GM19395 (cell line): ENCODE results near the gene MAD1L1.

Experiments
- ATAC-seq: cut with Tn5 transposase; IDR thresholded peaks from one replicate; pipeline ENCODE4 v1.9.1; 2021; ENCODE audit warnings: mild to moderate bottlenecking, moderate library complexity; ENCODE audit not compliant: unreplicated experiment

The MAD1L1 gene

DNA sequence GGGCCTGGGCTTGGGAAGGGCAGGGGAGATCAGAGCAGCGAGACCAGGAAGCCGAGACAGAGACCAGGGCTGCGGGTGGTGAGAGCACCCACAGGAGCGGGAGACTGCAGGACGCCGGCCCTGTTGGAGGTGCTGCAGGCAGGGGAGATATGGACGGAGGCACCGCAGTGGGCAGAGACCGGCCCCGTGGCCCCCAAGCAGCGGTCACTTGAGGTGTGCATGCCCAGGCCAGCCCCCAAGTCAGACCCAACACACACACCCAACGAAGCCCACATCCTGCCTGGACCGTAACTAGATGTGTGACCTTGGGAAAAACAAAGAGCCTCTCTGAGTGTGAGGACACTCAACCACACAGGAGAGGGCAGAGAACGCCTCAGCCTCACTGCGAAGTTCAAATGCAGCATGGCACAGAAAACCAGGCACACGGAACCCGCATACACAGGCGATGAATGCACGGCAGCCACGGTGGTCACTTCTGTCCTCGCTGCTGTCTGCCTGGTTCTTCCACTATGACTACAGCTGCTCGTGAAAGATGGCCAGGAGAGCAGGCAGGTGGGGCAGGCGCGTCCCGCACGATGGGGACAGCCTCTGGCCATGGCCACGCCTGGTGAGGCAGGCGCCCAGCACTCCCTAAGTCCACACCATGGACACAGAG is 214.7 kb downstream of the MAD1L1 start:
- no peak for ATAC-seq

DNA sequence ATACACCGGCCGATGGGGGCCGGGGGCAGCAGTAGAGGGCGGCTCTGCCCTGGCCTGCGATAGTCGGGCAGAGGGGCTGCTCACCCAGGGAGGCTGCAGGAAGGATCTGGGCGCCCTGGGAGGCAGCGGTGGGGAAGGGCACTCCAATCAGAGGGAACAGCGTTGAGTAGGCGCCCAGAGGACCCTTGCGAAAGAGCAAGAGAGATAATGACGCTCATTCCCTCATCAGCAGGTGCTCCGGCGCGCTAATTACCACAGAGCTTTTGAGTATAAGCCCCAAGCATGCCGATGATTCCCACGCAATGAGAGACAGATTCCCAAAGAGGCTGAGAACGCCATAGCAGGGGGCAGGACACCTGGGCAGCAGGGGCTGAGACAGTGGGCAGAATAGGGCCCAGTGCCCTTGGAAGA is 215.3 kb downstream of the MAD1L1 start:
- no peak for ATAC-seq

DNA sequence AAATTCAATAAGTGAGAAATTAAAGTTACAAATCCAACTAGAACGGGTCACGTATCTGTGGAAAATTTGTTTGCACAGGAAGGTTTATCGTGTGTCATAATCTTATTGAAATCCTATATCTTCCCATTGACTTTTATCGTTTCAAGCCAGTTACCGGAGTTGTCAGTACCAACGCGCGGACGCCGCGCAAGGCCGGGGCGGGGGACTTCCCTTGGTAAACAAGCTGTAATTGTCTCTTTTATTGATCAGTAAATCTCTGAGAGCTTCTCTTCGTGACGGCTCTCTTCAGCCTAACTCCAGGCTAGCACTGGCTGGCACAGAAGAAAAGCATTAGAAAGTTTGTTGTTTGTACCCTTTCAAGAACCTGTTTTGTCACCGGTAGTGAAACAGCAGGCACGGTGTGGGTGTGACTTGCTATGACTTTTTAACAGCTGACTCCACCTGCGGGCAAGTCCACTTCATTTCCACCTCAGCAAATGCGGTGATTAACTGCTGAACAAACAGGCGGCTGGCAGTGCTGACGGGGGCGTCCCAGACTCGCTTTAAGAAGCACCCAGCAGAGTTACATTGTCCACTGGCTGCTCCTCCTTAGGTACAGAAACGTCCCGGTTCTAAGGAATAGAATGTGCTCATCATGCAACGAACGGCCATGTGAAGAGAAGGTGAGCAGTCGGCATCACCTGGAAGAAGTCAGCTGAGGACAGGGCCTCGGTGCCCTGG is 215.8 kb downstream of the MAD1L1 start:
- ATAC-seq: no peak

DNA sequence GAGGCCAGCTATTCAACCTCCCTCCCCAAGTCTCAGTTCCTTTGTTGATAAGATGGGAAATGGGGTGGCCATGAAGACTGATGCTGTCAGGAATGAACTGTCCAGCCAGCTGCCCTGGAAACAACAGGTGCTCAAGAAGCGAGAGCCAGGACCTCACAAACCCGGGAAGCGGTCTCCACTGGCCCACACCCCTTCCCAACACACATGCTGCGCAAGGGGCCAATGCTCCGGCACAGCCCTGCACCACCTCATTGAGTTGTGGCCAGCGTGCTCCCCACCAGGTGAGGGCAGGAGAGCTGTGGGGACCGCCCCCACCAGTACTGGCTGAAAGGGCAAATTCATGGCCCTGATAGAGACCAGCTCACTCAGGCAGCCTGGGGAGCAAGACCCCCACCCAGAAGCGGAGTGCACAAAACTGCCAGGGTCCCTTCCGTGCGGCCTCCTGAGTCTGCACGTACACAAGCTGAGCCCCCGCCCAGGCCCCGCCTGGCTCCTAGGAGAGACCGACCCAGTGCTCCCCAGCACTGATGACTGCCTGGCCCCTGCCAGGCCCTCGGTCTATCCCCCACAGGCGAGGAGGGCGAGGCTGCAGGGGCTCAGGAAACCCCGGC is 216.6 kb downstream of the MAD1L1 start:
- no peak for ATAC-seq

DNA sequence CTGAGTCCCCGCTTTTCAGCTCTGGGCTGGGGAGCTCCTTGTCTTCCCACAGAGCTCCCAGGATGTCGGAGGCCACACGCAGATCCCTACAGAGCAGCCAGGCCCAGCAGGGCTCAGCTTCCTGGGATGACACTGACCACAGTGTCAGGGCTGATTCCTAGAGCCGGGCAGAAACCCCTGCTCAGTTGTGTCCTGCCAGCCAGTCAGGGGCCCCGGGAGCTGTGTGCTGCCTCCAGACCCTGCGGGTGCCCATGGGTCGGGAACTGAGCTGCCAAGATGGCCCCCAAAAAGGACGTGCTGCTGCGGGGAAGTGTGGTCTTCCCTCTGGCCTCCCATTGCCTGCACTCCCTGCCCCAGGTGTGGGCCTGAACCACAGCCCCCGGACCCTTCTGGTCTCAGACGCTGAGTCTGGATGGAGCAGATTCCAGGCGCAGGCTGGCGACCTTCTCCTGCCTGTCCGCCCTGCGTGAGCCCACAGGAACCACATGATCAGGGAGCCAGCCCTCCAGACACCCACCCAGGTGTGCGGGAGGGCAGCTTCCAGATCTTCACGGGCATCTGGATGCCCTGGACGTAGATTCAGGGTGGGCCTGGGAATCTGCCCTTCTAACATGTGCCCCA is 217.4 kb downstream of the MAD1L1 start:
- no peak for ATAC-seq

DNA sequence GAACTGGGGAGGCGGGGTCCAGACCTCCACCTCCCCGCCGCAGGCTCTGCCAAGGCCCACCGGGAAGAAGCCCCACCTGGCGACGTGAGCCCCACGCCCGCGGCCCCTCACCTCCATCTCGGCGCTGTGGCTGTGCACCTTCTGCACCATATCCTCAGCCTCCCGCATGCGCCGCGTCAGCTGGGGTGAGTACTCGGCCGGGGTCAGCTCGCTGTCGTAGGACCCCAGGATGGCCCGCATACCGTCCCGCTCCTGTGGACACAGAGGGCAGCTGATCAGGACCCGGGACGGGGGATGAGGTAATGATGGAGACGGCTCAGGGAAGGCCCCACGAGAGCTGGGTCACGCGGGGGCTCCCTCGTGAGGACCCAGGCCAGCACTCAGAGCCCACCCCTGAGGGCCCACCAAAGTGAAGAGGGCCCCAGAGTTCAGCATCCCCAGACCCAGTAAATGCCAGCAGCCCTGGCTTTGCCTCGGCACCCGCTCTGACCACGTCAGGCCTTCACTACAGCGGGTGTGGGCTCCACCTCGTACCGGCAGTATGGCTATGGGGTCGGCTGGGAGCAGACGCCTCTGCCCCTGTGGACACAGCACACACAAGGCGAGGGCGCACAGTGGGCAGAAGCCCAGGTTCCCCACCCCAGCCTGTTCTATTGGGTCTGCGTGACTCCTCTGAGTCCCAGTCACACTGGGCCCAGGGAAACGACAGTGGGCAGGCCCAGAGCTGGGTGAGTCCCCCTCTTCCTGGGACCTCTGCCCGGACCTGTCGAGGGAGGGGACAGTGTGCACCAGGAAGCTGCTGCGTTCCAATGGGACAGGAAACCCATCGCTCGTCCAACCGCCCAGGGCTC is 218.1 kb downstream of the MAD1L1 start:
- no peak for ATAC-seq

DNA sequence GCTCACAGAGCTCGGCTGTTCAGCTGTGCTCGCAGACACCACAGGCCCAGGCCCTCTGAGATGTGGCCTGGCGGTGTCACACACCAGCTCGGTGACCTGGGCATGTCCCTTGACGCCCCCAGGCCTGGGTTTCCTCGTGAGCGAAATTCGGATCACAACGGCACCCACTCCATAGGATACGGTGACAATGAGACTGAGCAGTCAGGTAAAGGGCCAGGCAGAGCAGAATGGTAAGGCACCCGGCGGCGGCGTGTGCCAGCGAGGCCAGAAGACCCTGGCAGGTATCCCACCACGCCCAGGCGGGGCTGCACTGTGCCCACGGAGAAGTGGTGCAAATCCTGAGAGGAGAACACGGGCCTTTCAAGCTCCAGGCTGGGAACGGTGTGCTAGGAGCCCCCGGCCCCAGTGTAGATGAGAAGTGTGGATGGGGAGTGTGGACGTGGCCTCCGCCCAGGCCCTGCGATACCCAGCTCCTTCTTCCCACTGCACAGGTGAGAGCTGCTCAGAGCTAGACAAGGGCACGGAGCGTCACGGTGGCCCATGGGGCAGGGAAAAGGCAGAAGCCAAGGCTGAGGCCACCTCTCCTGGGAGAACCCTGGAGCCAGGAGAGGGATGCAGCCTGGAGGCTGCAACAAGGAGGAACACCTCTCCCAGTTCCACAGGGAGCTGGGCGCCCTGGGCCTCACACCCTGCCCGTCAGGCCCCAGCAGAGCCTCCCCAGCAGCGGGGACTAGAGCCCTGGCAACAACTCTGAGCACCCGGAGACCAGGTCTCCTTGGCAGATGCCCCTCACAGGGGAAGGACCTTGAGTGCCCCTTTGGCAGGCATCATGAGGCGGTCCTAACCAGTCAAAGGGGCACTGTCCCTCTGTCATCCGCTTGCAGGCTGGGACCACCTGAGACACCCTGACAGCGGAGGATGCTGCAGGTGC is 219.1 kb downstream of the MAD1L1 start:
- no peak for ATAC-seq

DNA sequence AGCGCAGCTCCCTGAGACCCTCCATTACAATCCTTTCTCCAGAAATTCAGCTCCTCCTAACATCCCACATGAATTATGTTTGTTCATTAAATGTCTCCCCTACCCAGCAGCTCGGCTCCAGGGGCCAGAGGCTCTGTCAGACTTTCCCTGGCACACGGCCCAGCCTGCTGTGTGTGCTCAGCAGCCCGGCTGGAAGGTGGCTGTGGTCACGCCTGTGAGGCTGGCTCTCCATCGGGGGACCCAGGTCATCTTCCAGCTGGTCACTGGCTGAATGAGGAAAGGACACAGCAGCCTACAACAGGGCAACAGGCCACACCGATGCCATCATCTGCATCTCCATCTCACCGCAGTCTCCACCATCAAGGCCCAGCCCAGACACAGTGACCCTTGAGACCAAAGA is 219.8 kb downstream of the MAD1L1 start:
- no peak for ATAC-seq

DNA sequence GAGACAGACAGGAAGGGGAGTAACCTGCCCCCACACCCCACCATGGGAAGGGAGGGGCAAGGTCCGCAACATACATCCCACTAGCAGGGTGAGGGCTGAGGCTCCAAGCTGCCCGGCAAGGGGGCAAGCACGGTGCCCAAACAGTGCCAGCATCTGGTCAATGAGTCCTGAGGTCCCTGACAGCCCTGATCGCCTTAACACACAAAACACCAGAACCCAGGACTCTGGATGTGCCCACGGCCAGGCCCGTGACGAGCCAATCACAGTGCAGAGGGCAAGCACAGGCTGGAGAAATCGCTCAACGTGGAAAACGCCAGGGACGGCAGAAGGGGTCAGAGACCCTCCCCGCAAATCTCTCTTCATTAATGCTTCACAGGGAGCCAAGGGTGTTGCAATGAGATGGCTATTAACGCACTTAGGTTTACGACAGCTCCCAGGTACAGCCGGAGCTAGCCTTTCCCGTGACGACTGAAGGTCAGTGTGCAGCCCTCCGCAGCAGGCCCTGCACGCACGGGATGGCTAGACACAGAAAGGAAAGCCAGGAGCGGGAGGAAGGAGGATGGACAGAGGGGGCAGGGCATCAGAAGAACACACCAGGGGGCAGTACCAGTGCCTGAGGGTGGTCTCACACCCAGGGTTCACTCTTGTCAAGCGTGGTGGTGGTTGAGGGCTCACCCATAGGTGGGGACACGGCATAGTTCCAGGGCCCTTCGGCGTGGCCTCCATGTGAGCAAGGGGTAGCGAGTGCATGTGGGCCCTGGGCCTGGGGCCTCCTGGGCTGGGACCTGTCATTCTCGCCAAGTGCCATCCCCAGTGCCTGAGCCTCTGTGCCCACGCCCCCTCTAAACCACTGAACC is 220.5 kb downstream of the MAD1L1 start:
- no peak for ATAC-seq

DNA sequence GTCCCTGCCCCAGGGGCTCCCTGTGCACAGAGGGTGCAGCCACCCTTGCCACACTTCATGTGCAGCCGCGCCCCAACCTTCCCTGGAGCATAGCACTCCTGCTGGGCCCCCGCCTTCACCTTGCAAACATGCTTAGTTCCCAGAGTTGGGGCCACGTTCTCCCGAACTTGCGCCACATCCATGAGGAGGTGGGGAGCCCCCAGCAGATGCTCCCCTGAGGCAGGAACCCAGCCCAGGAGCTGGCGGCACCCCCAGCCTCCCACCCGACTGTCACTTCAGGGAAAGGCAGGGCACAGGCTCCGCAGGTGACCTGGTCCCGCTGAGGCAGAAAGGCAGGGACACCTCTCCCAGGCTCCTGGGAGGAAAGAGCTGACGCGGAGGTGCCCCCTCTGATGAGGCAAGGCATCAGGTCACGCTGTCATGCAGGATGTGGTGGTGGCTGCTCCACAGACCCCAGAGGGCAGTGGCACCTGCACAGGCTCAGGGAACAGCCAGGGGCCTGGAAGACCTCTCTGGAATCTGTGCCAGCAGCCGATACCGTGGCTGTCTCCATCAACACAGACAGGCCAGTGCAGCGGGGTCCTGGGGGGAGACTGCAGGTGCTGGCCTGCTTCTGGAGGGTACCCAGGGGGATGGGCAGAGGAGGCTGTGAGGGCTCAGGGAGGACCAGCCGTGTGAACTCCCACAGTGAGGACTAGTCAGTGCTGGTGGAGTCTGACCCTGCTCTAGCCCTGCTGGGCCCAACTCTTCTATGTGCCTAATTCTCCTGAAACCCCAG is 221.3 kb downstream of the MAD1L1 start:
- no peak for ATAC-seq

DNA sequence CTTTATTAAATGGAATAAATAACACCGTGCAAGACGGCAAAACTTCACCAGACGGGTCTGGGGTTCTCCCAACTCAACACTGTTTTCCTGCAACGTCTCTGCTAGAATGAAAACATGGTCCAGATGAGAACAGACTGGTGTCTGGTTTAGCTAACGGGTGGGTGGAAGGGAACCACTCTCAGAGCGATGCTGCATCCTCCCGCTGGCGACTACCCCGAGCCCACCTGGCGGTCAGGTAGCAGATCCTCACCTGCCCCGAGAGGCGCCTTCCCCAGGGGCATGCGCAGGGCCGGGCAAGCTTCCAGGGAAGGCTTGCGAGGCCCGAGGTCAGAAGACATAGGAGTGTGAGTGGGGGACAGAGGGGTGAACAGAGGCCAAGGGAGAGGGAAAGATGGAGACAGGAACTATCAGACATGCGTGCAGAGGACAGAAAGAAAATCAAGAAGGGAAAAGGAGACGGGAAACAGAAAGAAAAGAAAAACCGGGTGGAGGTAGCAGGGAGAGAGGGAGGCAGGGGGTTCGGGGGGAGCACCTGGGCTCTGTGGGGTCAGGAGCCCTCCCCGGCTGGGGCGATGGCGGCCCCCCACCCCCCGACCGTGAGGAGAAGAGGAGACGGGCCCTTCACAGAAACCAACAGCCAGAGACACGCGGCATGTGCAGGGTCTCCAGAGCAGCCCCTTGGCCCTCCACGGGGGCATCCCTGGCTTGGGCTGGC is 222.0 kb downstream of the MAD1L1 start:
- ATAC-seq: no peak

DNA sequence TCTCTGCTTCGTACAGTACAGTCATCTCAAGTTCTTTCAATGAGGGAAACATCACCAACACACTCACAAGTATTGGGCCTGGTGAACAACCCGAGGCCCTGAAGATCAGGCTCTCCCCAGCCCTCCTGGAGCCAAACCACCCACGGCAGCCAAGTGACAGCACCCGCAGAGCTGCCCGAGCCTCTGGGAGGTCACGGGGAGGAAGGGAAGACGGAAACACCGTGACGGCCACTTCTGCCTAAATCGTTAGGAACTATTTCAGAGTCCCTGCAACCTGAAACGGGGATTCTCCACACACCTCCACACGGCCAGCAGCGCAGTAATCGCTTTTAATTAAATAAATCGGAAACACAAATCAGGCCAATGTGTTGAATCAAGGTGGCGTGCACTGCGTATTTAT is 222.6 kb downstream of the MAD1L1 start:
- no peak for ATAC-seq

DNA sequence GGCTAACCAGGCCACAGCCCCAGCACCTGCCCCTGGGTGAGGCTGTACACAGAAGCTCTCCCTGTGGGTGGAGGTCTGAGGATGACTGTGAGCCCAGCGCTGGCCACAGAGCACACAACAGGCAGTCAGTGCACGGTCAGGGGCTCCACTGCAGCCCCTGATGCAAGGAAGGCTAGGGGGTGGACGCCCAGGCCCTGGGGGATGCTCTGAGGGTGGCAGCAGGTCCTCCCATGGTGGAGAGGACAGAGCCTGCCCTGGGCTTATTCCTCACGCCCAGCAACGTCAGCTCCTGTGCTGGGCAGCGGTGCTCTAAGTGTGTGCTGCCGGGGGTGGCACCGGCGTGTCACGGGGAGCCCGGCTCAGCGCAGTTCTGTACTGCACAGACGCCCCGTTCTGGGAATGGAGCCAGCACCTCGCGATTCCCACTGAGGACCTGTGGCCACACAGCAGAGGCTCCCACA is 223.2 kb downstream of the MAD1L1 start:
- ATAC-seq: no peak

DNA sequence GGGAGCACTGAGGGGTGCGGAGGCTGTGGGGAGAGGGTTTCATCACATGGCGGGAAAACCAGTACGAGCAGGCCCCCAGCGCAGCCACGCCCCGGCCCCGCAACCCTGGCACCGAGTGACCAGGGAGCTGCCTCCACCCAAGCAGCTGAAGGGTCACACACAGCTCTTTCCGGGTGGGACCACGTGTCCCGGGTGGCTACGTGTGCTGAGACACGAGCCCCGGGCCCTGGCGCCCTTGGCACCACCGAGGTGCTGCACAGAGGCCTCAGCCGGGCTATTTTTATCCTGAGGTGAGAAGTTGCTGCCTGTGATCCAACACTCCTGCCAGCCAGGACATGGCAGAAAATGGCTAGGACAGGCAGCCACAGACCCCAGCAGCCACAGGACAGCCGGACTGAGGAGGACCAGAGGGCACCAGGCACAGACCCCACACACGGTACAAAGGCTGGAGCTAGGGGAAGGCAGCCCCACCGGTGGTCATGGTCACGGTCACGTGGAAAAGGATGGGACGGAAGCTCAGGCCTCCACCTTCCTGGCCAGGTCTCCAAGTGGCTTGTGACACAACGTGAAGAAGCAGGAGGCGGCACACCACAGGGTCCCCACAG is 223.7 kb downstream of the MAD1L1 start:
- no peak for ATAC-seq

DNA sequence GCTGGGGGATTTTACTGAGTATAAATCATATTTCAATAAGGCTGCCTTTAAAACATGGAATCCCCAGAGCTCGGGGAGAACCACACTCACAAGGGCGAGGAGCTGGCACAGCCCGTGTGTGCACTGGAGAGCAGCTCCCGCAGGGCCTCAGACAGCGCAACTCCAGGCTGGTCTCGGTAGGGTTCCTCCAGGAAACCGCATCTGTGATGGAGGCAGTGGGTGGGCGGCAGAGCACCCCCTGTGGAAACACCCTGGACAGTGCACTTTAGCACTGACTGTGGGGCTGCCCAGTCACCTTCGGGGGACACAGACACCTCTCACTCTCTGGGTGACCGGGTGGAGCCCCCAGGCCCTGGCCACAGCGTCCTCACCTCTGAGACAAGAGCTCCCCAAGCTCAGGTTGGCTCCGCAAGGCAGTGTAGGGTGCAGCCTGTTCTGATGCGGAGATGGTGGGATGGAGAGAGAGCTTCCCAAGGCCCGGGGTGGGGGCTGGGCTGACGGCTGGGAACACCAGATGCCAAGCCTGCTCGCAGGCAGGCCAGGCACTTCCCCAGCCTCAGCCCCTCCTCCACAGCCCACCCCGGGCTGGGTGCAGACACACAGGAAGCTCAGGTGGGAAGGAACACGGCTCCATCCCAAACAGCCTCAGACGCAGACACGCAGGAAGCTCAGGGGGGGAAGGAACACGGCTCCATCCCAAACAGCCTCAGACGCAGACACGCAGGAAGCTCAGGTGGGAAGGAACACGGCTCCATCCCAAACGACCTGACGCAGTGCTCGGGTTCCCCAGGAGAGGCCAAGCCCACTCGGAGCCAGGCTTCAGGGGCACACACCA is 224.4 kb downstream of the MAD1L1 start:
- ATAC-seq: no peak

DNA sequence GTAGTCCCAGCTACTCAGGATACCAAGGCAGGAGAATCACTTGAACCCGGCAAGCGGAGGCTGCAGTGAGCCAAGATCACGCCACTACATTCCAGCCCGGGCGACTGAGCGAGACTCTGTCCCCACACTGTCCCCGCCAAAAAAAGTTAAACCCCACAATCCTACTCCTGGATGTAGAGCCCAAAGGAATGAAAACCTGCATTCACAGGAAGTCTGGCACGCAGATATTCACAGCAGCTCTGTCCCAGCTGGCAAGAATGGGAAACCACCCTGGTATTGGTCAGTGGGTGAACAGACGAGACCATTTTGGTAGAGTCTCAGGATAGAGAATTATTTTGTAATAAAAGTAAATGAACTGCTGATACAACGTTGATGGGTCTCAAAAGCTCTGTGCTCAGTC is 225.2 kb downstream of the MAD1L1 start:
- ATAC-seq: no peak
